ENCODE measurements around the gene IWS1. TPM values are rescaled to one million over a fixed set of nuclear protein-coding genes. Genes with fewer than 3 reads are reported as not detected.

IWS1 gene
- total and polyA plus RNA-seq, 9 of the 15 experiments (the other 6 are each of a cell fraction or from before 2014, with no cell fraction given): 20.8 to 67.2 (median 46.6) TPM

- TF ChIP-seq RERE (CRISPR knock-in tag; IDR thresholded peaks at IDR 0.05; ENCODE audit: borderline replicate concordance) (no peak), HNRNPL (IDR thresholded peaks at IDR 0.05; ENCODE audit: low read depth, low read length) (no peak), CHAMP1 (IDR thresholded peaks at IDR 0.05) (no peak), ZC3H11A (IDR thresholded peaks at IDR 0.05; ENCODE audit: low read depth, low read length) (0 out of 2 replicates have a peak, but pooled peaks have one; percentile 14), HDAC8 (tag; IDR thresholded peaks at IDR 0.05) (no peak), ZNF12 (CRISPR knock-in tag; IDR thresholded peaks at IDR 0.05) (no peak), ZNF785 (CRISPR knock-in tag; IDR thresholded peaks at IDR 0.05) (no peak), POLR3A (IDR thresholded peaks at IDR 0.05; ENCODE audit: borderline replicate concordance, extremely low read depth, insufficient read depth, insufficient read length) (no peak), CCAR2 (IDR thresholded peaks at IDR 0.05; ENCODE audit: low read depth, low read length) (no peak), PML (IDR thresholded peaks at IDR 0.05; ENCODE audit: low read length) (peak; percentile 63), TAF1 (IDR thresholded peaks at IDR 0.05; ENCODE audit: control insufficient read depth, extremely low read depth, insufficient read depth, low read length, severe bottlenecking) (peak; percentile 79), JUN (IDR thresholded peaks at IDR 0.05; ENCODE audit: borderline replicate concordance, low read depth, low read length) (peak; percentile 12; the same call in 1 of the 2 replicates), JUN (CRISPR knock-in tag; IDR thresholded peaks at IDR 0.05; ENCODE audit: borderline replicate concordance) (no peak), ZNF551 (CRISPR knock-in tag; IDR thresholded peaks at IDR 0.05) (no peak), TFE3 (CRISPR knock-in tag; IDR thresholded peaks at IDR 0.05) (no peak), ZNF408 (CRISPR knock-in tag; IDR thresholded peaks at IDR 0.05; ENCODE audit: low read depth) (no peak), MYBL2 (IDR thresholded peaks at IDR 0.05; ENCODE audit: low read depth) (no peak; the same call in 1 of the 2 replicates), MYBL2 (CRISPR knock-in tag; IDR thresholded peaks at IDR 0.05; ENCODE audit: borderline replicate concordance) (no peak)
Observed at GRCh38 chr2:127526132-127527000, at the start of gene IWS1 (continued).
